Stimulated activated CD8-positive, alpha-beta memory T cell treated with anti-CD3 and anti-CD28 coated beads, Interleukin-4, amount 100 ng/mL, for 48 hours (primary cell): ENCODE data around the gene LAMA2.

ENCODE experiments used
- DNase-seq: peaks from one replicate; pipeline ENCODE4 v3.0.0-alpha.2; 2020

The LAMA2 gene

DNA sequence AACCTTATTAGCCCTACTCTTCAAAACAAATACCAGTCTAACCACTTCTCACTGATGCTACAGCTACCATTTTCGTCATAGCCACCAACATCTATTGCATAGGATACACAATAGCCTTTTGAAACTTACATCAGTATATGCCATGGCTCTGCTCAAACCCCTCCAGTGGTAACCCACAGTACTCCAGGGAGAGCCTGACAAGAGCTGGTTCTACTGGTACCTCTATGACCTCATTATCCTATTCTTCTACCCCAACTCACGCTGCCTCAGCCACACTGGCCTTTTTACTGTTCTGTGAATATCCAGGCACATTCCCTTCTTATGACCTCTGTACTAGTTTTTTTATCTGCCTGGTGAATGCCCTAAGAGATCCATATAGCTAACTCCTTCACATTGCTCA lies 669.5 kb downstream of the LAMA2 start:
- no peak for DNase-seq

DNA sequence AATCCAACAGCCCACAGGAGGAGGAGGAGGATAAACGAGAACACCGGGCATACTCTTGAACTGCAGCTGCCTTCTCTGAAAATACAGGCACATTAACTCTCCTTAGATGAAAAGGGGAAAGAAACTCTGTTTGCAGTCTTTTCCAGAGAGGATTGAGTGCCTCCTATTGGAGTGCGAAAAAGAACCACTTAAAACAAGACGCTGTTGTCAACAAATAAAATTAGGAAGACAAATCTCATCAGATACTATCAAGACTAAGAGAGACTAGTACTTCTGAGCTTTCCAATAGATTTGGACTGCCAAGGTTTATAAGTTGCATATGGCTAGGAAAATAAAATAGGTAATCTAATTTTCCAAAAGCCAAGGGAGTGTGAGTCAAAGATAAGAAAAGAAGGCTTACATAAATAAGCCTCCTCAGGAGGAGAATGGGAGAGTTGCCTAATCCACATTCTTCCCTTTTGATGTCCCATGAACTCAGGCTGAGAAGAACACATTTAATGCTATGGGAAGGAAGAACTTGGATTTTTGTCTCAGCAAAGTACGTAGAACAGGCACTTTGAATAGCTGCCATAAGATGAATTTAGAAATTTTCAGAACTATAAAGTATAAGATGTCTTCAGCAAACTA lies 672.4 kb downstream of the LAMA2 start:
- DNase-seq: no peak

DNA sequence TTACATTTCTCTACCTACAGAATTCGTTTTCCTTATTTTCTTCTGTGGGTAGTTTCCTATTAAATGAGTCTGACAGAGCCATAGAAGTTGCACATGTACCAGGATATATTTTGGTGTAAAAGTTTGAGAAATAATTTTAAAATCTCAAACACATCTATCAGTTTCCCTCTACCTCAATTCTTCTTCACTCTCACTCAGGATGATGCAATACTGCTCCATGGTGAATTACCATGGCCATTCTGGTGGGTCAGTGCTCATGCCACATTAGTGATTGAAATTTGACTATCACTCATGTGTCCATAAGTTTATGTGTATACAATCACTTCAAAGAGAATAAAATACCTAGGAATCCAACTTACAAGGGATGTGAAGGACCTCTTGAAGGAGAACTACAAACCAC lies 675.3 kb downstream of the LAMA2 start:
- DNase-seq: no peak

DNA sequence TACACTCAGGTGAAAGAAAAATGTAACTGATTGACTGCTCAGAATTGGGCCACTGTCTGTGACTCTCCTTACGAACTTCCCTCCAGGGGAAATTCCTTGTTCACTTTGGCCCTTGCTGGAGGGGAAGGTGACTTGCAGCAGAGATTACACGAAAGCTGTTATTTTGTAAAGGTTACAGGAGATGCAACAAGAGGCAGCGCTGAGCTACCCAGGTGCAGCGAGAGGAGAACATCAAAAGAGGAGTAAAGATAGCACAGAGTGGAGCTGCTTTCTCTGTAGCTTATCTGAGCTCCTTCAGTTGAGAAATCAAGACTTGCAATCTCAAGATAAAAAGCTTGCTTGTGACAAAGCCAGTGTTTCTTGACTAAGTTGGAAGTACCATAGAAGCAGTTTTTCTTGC lies 682.4 kb downstream of the LAMA2 start:
- DNase-seq: no peak

DNA sequence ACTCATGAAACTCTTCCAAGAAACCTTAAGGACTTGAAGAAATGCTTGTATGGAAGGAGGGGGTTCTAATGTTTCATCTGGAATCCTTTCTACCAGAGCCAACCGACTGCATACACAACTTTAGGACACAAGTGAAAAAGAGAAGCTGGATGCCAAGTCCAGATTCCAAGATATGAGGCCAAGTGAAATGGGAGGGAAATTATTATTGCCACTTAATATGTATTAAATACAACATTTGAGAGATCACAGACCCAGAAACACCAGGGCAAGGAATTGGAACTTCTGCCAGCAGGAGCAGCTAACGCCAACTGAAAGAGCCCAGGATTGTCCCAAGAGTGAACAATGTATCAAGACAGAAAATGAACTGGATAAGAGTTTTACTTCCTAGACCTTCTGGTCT lies 682.9 kb downstream of the LAMA2 start:
- DNase-seq: no peak
